KOPT-K1 (cell line): Measurements from ENCODE around the gene CLASP2.
"Not testable (repeated sequence)": the region's sequence is repeated elsewhere in the genome, so short reads cannot be mapped to it uniquely, and the experiment has no call there.

Source experiments
- H3K27ac ChIP-seq: fragments of 200-600 bp; sonication (generic); 2 replicates; pipeline ENCODE4 v1.5.1; 2016; ENCODE audit warnings: antibody characterized with exemption, mild to moderate bottlenecking, low read depth, low read length; ENCODE audit not compliant: poor library complexity, severe bottlenecking
- H3K36me3 ChIP-seq: fragments of 200-600 bp; sonication (generic); 2 replicates; pipeline ENCODE4 v1.5.1; 2017; ENCODE audit warnings: antibody characterized with exemption, mild to moderate bottlenecking, low read length, moderate library complexity; ENCODE audit not compliant: insufficient read depth
- H3K9me3 ChIP-seq: fragments of 200-600 bp; sonication (generic); 2 replicates; pipeline ENCODE4 v1.5.1; 2017; ENCODE audit warnings: antibody characterized with exemption, low read length, mild to moderate bottlenecking; ENCODE audit not compliant: insufficient read depth, poor library complexity, severe bottlenecking

CLASP2 gene

DNA sequence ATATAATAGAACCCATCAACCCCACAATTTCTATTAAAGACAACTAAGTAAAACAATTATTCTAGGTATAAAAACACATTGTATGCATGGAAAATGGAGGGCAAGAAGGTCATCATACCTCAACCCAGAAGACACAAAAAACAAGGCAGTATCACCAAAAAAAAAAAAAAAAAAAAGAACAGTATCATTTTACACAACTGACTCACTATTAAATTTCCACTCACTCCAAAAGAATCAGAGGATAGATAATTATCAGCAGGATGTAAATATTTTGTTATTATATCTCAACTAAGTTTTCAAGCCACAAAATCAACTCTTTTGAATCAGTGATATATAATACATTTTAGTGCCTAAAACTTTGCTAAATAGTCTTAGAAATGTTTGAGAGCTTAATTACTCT, 55.0 kb downstream of the CLASP2 start:
- Histone ChIP-seq H3K27ac (no peak overlapping the region), H3K36me3 (no peaks in the 10 kb centered on the region), H3K9me3 (no peaks in the 10 kb centered on the region)

DNA sequence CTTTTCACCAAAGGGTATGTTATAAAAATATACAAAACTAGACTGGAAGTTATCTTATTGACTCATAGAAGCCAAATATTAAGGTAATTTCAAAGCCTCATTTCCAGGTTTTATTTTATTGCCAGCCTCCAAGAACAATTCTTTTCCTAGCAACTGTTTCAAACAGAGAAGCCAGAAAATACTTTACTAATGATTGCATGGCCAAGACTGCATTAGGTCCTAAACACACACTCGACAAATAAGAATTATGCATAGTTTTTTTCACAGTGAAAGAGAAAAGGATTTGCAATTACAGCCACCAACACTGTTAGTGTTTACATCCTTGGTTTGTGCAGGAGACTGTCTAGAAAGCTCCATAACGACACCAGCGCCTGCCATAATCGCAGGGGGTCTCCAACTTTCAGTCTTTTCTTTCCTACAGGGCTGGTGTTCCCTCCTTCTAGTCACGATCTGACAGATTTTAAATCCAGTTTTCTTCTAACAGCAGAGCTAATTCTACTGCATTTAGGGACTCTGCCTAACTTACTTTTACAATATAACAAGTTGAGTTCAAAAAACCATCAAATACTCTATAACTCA, 58.1 kb downstream of the CLASP2 start:
- Histone ChIP-seq H3K36me3 (no peaks in the 10 kb centered on the region), H3K27ac (no peak overlapping the region), H3K9me3 (no peaks in the 10 kb centered on the region)

DNA sequence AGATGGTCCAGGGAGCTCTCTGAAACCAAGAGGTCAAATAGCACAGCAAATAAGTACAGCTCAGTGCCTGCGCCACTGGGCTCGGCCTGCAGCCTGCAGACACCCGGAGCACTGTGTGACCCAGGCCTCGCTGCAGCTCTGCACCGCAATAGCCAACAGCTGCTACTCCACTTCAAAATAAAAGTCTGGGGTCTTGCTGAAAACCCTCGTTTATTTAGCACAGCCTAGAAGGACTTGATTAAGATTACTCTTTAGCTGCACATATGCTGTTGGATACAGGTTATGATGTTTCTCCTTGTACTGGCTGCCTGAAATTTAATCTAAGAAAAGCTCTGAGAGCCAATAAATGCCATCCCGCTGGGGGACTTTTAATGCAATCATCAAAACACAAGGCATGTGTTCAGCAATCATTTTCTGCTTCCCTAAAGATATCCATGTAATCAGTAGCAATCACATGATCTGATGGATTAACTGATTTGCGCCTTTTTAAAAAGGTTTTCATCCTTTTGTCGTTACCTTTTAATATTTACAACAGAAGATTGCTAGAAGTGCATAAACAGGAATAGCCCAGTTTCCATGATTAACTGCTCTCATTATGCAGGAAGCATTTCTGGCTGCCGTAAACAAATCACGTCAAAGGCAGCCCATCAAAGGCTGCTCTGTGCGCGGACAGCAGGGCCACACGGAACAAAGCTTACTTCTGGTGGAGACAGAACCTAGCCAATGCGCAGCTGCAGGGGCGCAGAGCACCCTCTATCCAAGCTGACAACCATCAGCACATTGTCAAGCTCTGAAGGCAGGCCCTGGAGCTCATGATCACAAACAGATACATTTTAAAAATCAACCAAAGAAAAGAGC, 58.8 kb downstream of the CLASP2 start:
- no peaks in the 10 kb centered on the region for H3K36me3 ChIP-seq
- H3K9me3 ChIP-seq: no peaks in the 10 kb centered on the region
- H3K27ac ChIP-seq: no peak overlapping the region

DNA sequence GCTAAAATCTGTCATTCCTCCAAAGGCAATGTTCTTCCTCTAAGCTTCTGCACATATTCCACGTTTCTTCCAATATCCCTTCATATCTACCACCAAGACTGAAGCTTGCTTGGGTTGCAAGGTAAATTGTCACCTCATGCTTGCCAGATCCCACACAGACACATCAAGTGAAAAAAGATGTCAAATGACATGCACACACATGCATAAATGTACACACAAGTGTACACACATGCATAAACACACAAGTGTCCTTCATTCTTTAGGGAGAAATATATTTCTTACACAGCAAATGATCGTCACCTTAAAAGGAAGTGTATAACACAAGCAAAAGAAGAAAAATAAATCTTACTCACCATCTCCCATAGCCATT, 59.4 kb downstream of the CLASP2 start:
- Histone ChIP-seq H3K9me3 (no peaks in the 10 kb centered on the region), H3K27ac (no peak overlapping the region), H3K36me3 (no peaks in the 10 kb centered on the region)

DNA sequence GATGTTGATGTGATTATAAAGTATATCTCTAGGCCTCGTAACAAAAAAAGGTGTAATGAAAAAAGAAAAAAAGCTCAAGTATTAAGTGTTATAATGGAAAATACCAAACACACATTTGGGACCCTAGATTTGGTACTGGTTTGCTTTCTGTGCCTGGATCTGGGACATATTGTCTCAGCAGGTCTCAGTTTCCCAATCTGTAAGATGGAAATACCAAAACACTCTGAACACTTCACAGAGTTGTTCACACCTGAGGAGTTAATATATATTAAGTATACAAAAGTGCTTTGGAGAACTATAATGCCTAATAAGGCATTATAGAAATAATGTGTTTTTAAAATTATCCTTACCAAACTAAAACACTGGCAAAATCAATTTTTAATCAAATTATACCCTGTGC, 60.0 kb downstream of the CLASP2 start:
- no peaks in the 10 kb centered on the region for H3K9me3 ChIP-seq
- no peaks in the 10 kb centered on the region for H3K36me3 ChIP-seq
- no peak overlapping the region for H3K27ac ChIP-seq

DNA sequence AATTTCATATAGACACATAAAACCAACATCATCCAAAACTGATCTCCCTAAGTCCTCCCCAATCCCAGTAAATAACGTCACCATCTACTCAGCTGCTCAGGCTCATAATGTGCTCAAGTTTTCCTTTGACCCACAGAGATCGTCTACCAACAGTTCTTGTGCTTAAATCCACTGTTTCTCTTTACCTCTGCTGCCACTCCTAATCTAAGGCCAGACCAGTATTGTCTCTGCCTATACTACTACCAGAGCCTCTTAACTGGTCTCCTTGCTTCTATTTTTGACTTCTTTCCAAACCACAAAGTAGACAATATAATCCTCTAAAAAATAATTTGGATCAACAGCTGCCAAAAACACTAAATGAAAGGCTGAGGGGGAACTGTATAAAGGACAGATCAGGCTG, 65.3 kb downstream of the CLASP2 start:
- Histone ChIP-seq H3K36me3 (no peaks in the 10 kb centered on the region), H3K27ac (no peak overlapping the region)

DNA sequence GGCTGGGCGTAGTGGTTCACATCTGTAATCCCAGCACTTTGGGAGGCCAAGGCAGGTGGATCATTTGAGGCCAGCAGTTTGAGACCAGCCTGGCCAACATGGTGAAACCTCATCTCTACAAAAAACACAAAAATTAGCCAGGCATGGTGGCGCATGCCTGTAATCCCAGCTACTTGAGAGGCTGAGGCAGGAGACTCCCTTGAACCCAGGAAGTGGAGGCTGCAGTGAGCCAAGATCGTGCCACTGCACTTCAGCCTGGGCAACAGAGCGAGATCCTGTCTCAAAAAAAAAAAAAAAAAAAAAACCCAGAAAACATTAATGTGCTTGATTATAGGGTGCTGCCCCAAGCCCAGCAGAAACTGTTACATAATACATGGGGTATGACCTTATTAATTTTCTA, 67.0 kb downstream of the CLASP2 start:
- not testable (repeated sequence) for H3K27ac ChIP-seq, H3K36me3 ChIP-seq, H3K9me3 ChIP-seq

More for the DNA sequence above, 65.3 kb downstream of the CLASP2 start:
- H3K9me3 ChIP-seq: no peaks in the 10 kb centered on the region

DNA sequence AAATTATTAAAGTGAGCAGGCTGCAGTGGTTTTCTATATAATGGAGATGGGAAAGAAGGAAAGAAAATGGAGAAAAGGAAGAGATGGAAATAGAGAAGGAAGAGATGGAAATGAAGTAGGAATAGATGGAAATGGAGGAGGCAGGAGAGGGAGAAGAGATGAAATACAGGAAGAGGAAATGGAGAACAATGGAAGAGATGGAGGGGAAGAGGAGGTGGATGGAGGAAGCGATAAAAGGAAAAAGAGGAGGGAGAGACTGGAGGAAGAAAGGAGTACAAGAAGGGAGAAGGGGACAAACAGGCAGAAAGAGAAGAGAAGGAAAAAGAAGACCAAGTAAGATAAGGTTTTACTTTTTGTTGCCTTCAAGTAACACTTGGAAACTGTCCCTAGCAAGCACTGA, 67.6 kb downstream of the CLASP2 start:
- Histone ChIP-seq H3K36me3 (no peaks in the 10 kb centered on the region), H3K9me3 (no peaks in the 10 kb centered on the region), H3K27ac (no peak overlapping the region)

DNA sequence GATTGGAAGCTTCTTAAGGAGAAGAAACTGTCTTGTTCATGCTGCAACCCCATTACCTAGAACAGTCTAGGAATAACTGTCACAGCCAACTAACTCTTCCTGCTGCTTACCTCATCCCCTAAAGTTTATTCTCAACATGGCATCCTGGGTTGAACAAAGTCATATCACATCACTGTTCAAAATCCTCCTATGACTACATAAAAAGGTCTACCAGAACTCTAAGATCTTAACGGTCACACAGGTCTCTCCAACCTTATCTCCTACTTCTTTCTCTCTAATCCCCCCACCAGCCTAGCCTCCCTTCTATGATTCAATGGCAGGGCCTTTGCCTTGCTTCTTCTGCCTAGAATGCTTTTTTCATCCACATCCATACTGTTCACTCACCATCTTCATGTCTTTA, 69.3 kb downstream of the CLASP2 start:
- peaks cover 9% of the 10 kb centered on the region for H3K36me3 ChIP-seq
- no peaks in the 10 kb centered on the region for H3K9me3 ChIP-seq
- no peak overlapping the region for H3K27ac ChIP-seq

DNA sequence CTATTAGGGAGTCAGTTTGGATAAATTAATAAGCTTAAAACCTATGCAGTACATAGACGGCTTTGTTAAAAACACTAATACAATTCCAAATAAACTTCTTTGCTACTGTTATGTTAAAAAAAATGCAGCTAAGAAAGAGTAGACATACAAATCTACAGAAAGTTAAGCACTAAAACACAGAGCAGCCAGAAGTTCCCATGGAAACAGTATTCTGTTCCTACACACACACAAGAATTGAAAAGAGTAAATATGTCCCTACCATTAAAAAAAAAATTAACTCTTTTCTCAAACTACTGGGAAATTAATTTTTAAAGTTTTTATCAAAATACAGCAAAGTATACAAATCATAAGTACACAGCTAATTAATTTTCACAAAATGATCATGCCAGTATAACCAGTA, 71.6 kb downstream of the CLASP2 start:
- H3K27ac ChIP-seq: no peak overlapping the region
- no peaks in the 10 kb centered on the region for H3K9me3 ChIP-seq
- H3K36me3 ChIP-seq: peaks cover 10% of the 10 kb centered on the region

DNA sequence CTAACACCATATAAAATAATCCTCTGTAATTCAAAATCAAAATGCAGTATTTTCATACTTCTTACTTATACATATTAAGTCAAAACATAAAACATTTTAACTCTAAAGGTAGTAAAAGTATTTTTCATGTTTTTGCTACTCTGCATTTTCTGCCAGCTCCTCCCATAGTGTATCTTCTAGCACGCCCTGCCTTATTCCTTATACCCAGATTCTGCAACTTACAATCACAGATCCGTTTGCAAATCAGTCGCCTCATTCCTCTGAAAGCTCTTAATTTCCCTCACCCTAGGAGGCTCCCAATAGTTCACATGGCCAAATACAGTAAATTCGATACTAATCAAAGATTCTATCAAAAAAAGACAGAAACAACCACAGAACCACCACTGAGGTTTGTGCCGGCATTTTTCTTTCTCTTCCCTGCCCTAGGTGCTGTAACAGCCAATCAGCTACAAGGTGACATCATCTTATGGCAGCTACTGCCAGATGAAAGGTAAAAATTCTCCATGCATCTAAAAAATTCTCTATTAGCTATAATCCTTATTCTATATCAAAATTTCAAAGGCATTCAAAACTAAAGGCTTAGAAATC, 72.9 kb downstream of the CLASP2 start:
- peaks cover 10% of the 10 kb centered on the region for H3K36me3 ChIP-seq
- no peaks in the 10 kb centered on the region for H3K9me3 ChIP-seq
- H3K27ac ChIP-seq: no peak overlapping the region

DNA sequence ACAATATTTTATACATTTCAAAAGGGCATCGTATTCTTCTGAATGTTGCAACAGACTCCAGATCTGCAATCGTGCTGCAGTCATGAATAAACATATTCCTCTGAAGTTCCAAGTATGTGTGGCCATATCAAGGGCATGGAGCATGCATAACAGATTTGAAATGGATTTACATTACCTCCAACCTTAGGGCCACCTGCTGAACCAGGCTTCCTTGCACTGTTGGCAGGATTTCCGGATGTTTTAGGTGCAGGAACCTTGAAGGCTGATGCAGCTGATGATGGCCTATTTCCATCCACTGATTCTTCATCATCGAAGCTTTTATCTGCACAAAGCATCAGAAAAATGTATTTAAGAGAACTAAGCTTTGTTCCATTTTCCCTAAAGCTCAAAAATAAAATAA, 73.5 kb downstream of the CLASP2 start:
- H3K9me3 ChIP-seq: no peaks in the 10 kb centered on the region
- peaks cover 10% of the 10 kb centered on the region for H3K36me3 ChIP-seq
- no peak overlapping the region for H3K27ac ChIP-seq

DNA sequence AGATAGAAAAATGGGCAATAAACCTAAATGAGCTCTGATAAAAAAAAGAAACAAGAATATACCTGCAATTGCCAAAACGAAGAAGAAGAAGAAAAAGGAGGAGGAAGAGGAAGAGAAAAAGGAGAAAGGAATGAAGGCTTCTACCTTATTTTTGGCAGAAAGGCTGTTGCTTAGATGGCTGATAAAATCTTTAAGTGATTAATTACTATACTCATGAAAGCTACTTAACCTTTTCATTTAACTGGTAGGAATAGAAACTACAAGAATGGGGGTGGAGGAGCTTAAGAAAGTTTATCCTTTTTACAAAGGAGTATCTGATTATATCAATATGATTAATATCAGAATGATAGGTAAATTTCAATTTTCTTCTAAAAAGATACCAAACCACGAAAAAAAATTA, 75.2 kb downstream of the CLASP2 start:
- Histone ChIP-seq H3K36me3 (peaks cover 10% of the 10 kb centered on the region), H3K9me3 (no peaks in the 10 kb centered on the region), H3K27ac (no peak overlapping the region)

DNA sequence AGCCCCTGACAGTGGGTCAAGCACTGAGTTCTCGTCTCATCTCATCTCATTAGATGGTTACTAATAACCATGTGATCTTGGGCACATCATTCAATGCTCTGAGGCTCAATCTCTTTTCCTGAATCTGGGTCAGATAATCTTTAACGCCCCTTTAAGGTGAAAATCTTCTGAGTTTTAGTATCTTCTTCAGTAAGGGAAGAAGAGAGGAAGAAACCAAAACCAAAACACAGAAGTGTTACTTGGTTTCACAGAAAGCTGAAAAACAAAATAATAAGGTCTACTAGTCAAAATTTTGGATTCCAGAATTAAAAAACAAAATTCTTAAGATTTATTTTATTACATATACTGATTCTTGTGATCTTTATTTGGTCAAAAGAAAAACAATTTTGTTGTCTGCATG, 78.2 kb downstream of the CLASP2 start:
- no peak overlapping the region for H3K27ac ChIP-seq
- no peaks in the 10 kb centered on the region for H3K9me3 ChIP-seq
- H3K36me3 ChIP-seq: peaks cover 10% of the 10 kb centered on the region

DNA sequence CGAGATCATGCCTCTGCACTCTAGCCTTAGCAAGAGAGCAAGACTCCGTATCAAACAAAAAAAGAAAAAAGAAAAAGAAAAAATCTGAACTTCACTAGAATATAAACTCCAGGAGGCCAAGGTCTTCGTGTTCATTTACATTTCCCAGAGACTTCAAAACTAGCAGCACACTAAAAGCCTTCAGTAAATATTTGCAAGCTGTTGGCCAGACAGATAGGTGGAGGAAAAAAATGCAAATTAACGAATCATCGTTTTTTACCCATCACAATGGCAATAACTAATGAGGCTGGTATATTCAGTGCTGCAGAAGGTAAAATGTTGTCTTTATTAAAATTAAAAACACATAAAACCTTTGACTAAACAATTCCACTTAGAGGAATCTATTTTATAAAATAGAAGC, 80.6 kb downstream of the CLASP2 start:
- H3K9me3 ChIP-seq: no peaks in the 10 kb centered on the region
- H3K36me3 ChIP-seq: no peaks in the 10 kb centered on the region
- H3K27ac ChIP-seq: no peak overlapping the region
